K562 (cell line): ENCODE results near the gene PROM2. TPM values are rescaled to one million over a fixed set of nuclear protein-coding genes. Genes with fewer than 3 reads are reported as not detected.

Experiments
- ATAC-seq: fragments of 200-7000 bp; cut with Tn5 transposase; 3 replicates; pipeline ENCODE4 v1.9.1; 2020; ENCODE audit warnings: moderate library complexity
- BruUV-seq: library from RNA; stranded (reverse); fragments of 400-500 nt; replicated peaks from 2 replicates; lab custom pipeline; 2021; lab: Mats Ljungman, UMichigan
- CTCF ChIA-PET: fragments of 300-600 bp; formaldehyde crosslinking; extraction: SDS; loops from one replicate; lab custom pipeline; 2021; ENCODE audit warnings: low intra/inter-chr PET ratio; lab: Yijun Ruan, JAX
- POLR2A ChIA-PET: fragments of 300-600, 350-650 bp; sonication (Branson Sonifier 250); formaldehyde crosslinking; extraction: SDS; loops from one replicate; lab custom pipeline; 2021; ENCODE audit warnings: antibody characterized with exemption, inconsistent platforms; lab: Yijun Ruan, JAX
- DNase-seq, 4 experiments: peaks; one replicate each; pipeline versions ENCODE4 v3.0.0 to v3.0.0-alpha.2; 2011 to 2018; ENCODE audit warnings: low spot score in 3 of 4, mixed read lengths in 3 of 4; ENCODE audit errors: extremely low read depth in 1 of 4
- FAIRE-seq: peaks from 2 replicates; lab custom pipeline; 2011; peaks lifted over from hg19 to GRCh38; lab: Jason Lieb, UNC
- H2AFZ ChIP-seq: 2 replicates; pipeline ENCODE4 v1.6.0; 2011; ENCODE audit warnings: low read depth, low read length, control low read depth, inconsistent platforms
- H3K27ac ChIP-seq: fragments of 200-600 bp; 3 replicates; pipeline ENCODE4 v1.8.0; 2011; ENCODE audit warnings: low read depth, mild to moderate bottlenecking, control low read depth, inconsistent platforms, low read length, moderate library complexity, mixed read lengths; ENCODE audit errors: extremely low read depth
- H3K27me3 ChIP-seq, 2 experiments: fragments of 300-600 bp in 1 of 2; 2 replicates in 1 of 2; 3 replicates in 1 of 2; pipeline versions ENCODE4 v1.6.0 to v1.8.0; 2011; ENCODE audit warnings: inconsistent platforms in 2 of 2, low read length in 2 of 2, mild to moderate bottlenecking in 1 of 2, mixed read lengths in 1 of 2, moderate library complexity in 1 of 2; ENCODE audit not compliant: control insufficient read depth in 2 of 2, insufficient read depth in 2 of 2
- H3K36me3 ChIP-seq: fragments of 300-600 bp; 3 replicates; pipeline ENCODE4 v1.8.0; 2011; ENCODE audit warnings: mild to moderate bottlenecking, low read length, inconsistent platforms; ENCODE audit not compliant: control insufficient read depth, insufficient read depth
- H3K4me1 ChIP-seq, 2 experiments: fragments of 200-600 bp in 1 of 2; replicated peaks in 1 of 2; 2 replicates in 1 of 2; 3 replicates in 1 of 2; pipeline versions ENCODE4 v1.5.1 to v1.8.0; 2011; ENCODE audit warnings: inconsistent platforms in 2 of 2, low read length in 2 of 2, mild to moderate bottlenecking in 1 of 2, mixed read lengths in 1 of 2, moderate library complexity in 1 of 2; ENCODE audit not compliant: control insufficient read depth in 2 of 2, insufficient read depth in 2 of 2
- H3K4me2 ChIP-seq: 2 replicates; pipeline ENCODE4 v1.6.1; 2011; ENCODE audit warnings: low read length, control low read depth, inconsistent platforms, mixed read lengths; ENCODE audit not compliant: insufficient read depth
- H3K4me3 ChIP-seq: fragments of 200-600 bp; sonication (generic), shearing (Covaris generic); 2 replicates; pipeline ENCODE4 v1.5.1; 2016; ENCODE audit warnings: control low read depth, inconsistent platforms
- H3K79me2 ChIP-seq: fragments of 200-600 bp; 3 replicates; pipeline ENCODE4 v1.8.0; 2011; ENCODE audit warnings: low read length, inconsistent platforms; ENCODE audit not compliant: control insufficient read depth, insufficient read depth
- H3K9ac ChIP-seq, 2 experiments: 2 replicates each; pipeline versions ENCODE4 v1.6.0 to v1.6.1; 2011; ENCODE audit warnings: low read depth in 2 of 2, low read length in 2 of 2, control low read depth in 1 of 2, inconsistent platforms in 1 of 2, mild to moderate bottlenecking in 1 of 2, mixed read lengths in 1 of 2; ENCODE audit not compliant: insufficient read depth in 1 of 2
- H3K9me1 ChIP-seq: one replicate; pipeline ENCODE4 v1.6.0; 2011; ENCODE audit warnings: inconsistent platforms, mild to moderate bottlenecking, low read length, moderate library complexity; ENCODE audit not compliant: control insufficient read depth, insufficient read depth
- H3K9me3 ChIP-seq: replicated peaks from 2 replicates; pipeline ENCODE4 v1.5.1; 2011; ENCODE audit warnings: low read depth, low read length, inconsistent platforms; ENCODE audit not compliant: control insufficient read depth, insufficient read depth
- H4K20me1 ChIP-seq: replicated peaks from 2 replicates; pipeline ENCODE4 v1.6.1; 2011; ENCODE audit warnings: low read length, inconsistent platforms, mixed read lengths; ENCODE audit not compliant: control insufficient read depth, insufficient read depth
- MCM2 ChIP-seq: fragments of 450-650 bp; IDR thresholded peaks from 2 replicates; pipeline ENCODE4 v1.6.1; 2017; ENCODE audit warnings: low read depth, mild to moderate bottlenecking
- NFRKB ChIP-seq: fragments of 450-650 bp; IDR thresholded peaks from 2 replicates; pipeline ENCODE4 v1.6.1; 2016; ENCODE audit warnings: low read depth
- NFYB ChIP-seq: IDR thresholded peaks from 2 replicates; pipeline ENCODE4 v1.6.1; 2011; ENCODE audit warnings: mild to moderate bottlenecking, moderate library complexity; ENCODE audit not compliant: insufficient read length; ENCODE audit errors: extremely low read depth
- NONO ChIP-seq, 2 experiments: fragments of 200-400 bp in 1 of 2; fragments of 450-650 bp in 1 of 2; formaldehyde crosslinking in 1 of 2; IDR thresholded peaks; 2 replicates each; pipeline ENCODE4 v1.6.1; 2017; ENCODE audit warnings: low read depth in 2 of 2, mild to moderate bottlenecking in 2 of 2, moderate library complexity in 2 of 2, low read length in 1 of 2
- TAL1 ChIP-seq: fragments of 450-650 bp; IDR thresholded peaks from 2 replicates; pipeline ENCODE4 v1.6.1; 2016; ENCODE audit warnings: mild to moderate bottlenecking
- U2AF1 ChIP-seq: fragments of 200-400 bp; formaldehyde crosslinking; optimal IDR thresholded peaks from 2 replicates; pipeline ENCODE3; 2017; ENCODE audit warnings: mild to moderate bottlenecking, low read depth, low read length, moderate library complexity
- ZNF124 ChIP-seq: sonication (generic); formaldehyde crosslinking; IDR thresholded peaks from 2 replicates; pipeline ENCODE4 v1.8.1; 2022; ENCODE audit warnings: missing genetic modification reagents
- ZNF778 ChIP-seq: fragments of 450-650 bp; formaldehyde crosslinking; IDR thresholded peaks from 2 replicates; pipeline ENCODE4 v1.4.0; 2020; ENCODE audit warnings: mild to moderate bottlenecking, moderate library complexity
- ZNF79 ChIP-seq: fragments of 250-450 bp; sonication (Bioruptor Pico); IDR thresholded peaks from 2 replicates; pipeline ENCODE4 v1.4.0; 2020; ENCODE audit warnings: low read depth, mild to moderate bottlenecking, moderate library complexity
- in situ Hi-C: fragments of 300-500 bp; cut with MboI; formaldehyde crosslinking; loops from 4 replicates; pipeline ENCODE4 v1.15.0; 2018; ENCODE audit warnings: inconsistent platforms, mixed read lengths
- intact Hi-C: fragments of 100-400 bp; cut with micrococcal nuclease; formaldehyde crosslinking; loops from 2 replicates; pipeline ENCODE4 v1.14.2; 2022
- polyA plus RNA-seq, 8 experiments: library from polyadenylated mRNA; depleted of rRNA in 4 of 8; stranded (reverse) in 5 of 8; unstranded in 3 of 8; fragments of >200 nt; fragmentation: Nextera tagmentation in 2 of 8; fragmentation: Illumina TruSeq in 1 of 8; extraction: Ambion mirVana in 2 of 8; extraction: Trizol in 1 of 8; gene quantifications; 2 replicates each; pipeline versions ENCODE4 v1.2.1 to v1.2.3, GENCODE V29; 2011 to 2014; ENCODE audit warnings: inconsistent platforms in 1 of 8, missing spikeins in 1 of 8
- total RNA-seq, 7 experiments: library from RNA; depleted of rRNA in 6 of 7; stranded (reverse); fragments of >200 nt in 6 of 7; fragmentation: Illumina TruSeq in 2 of 7; extraction: Trizol in 2 of 7; gene quantifications; 2 replicates each; pipeline versions ENCODE4 v1.2.1 to v1.2.3, GENCODE V29; 2011 to 2021; ENCODE audit warnings: low replicate concordance in 1 of 7
- TF ChIP-seq, protein P1 (sequence below): sonication (generic); formaldehyde crosslinking; IDR thresholded peaks from 2 replicates; pipeline ENCODE4 v1.8.0; 2022; ENCODE audit warnings: mild to moderate bottlenecking, missing genetic modification reagents
- TF ChIP-seq, protein P2 (sequence below): fragments of 450-650 bp; IDR thresholded peaks from 2 replicates; pipeline ENCODE4 v1.6.1; 2016; ENCODE audit warnings: mild to moderate bottlenecking
- TF ChIP-seq, protein P3 (sequence below): IDR thresholded peaks from 2 replicates; pipeline ENCODE4 v1.6.1; 2011; ENCODE audit warnings: borderline replicate concordance, low read depth, mild to moderate bottlenecking, moderate library complexity, low read length; ENCODE audit not compliant: insufficient read depth, poor library complexity, severe bottlenecking
- TF ChIP-seq, protein P4 (sequence below): IDR thresholded peaks from 3 replicates; pipeline ENCODE4 v1.6.1; 2011; ENCODE audit warnings: borderline replicate concordance, mild to moderate bottlenecking; ENCODE audit not compliant: insufficient read length, insufficient read depth

PROM2 gene
- total and polyA plus RNA-seq, 9 of the 15 experiments (the other 6 are each of a cell fraction or from before 2014, with no cell fraction given): not detected

DNA sequence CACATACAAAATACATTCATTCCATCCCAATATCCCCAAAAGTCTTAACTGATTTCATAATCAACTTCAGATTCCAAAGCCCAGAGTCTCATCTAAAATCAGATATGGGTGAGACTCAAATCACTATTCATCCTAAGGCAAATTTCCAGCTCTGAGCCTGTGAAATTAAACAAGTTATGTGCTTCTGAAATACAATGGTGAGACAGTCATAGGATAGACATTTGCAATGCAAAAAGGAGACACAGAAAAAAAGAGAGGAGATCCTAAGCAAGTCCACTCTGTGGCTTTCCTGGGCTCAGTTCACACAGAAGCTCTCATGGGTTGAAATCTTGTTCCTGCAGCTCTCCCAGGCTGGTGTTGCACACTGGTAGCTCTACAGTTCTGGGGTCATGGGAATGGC lies 48.6 kb upstream of the PROM2 start:
- in situ Hi-C loops: no loop called here
- Histone ChIP-seq H3K9me3 (no peaks in the 10 kb centered on the region; the same call in 1 of the 2 replicates), H4K20me1 (no peaks in the 10 kb centered on the region), H3K27ac (no peak overlapping the region), H3K36me3 (no peaks in the 10 kb centered on the region), H3K79me2 (no peaks in the 10 kb centered on the region), H3K4me3 (no peak overlapping the region), H3K9me1 (no peaks in the 10 kb centered on the region), H3K4me2 (no peak overlapping the region), H3K27me3 (no peaks in the 10 kb centered on the region), H2AFZ (no peak overlapping the region), H3K4me1 (no peaks in the 10 kb centered on the region), H3K9ac (no peak overlapping the region)
- DNase-seq (no peak), FAIRE-seq (no peak), ATAC-seq (no peak)
- POLR2A ChIA-PET: interaction anchor here (0.5 kb wide), 1 partner anchor 14 kb away, joined by 3 read pairs; no protein-coding TSS in a partner anchor
- CTCF ChIA-PET: no interaction called here
- BruUV-seq: no TSS peak
- intact Hi-C loops: no loop called here
- TF ChIP-seq U2AF1: no peak
- no peak for TF ChIP-seq ZNF778
- no peak for TF ChIP-seq ZNF79 (CRISPR knock-in tag)
- TF ChIP-seq, protein P1, sequence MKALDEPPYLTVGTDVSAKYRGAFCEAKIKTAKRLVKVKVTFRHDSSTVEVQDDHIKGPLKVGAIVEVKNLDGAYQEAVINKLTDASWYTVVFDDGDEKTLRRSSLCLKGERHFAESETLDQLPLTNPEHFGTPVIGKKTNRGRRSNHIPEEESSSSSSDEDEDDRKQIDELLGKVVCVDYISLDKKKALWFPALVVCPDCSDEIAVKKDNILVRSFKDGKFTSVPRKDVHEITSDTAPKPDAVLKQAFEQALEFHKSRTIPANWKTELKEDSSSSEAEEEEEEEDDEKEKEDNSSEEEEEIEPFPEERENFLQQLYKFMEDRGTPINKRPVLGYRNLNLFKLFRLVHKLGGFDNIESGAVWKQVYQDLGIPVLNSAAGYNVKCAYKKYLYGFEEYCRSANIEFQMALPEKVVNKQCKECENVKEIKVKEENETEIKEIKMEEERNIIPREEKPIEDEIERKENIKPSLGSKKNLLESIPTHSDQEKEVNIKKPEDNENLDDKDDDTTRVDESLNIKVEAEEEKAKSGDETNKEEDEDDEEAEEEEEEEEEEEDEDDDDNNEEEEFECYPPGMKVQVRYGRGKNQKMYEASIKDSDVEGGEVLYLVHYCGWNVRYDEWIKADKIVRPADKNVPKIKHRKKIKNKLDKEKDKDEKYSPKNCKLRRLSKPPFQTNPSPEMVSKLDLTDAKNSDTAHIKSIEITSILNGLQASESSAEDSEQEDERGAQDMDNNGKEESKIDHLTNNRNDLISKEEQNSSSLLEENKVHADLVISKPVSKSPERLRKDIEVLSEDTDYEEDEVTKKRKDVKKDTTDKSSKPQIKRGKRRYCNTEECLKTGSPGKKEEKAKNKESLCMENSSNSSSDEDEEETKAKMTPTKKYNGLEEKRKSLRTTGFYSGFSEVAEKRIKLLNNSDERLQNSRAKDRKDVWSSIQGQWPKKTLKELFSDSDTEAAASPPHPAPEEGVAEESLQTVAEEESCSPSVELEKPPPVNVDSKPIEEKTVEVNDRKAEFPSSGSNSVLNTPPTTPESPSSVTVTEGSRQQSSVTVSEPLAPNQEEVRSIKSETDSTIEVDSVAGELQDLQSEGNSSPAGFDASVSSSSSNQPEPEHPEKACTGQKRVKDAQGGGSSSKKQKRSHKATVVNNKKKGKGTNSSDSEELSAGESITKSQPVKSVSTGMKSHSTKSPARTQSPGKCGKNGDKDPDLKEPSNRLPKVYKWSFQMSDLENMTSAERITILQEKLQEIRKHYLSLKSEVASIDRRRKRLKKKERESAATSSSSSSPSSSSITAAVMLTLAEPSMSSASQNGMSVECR (CRISPR knock-in tag): no peak
- no peak for TF ChIP-seq NFYB
- TF ChIP-seq NFRKB: no peak
- TF ChIP-seq ZNF124 (CRISPR knock-in tag): no peak
- TF ChIP-seq NONO (IDR thresholded peaks at IDR 0.05; ENCODE audit: low read depth in 2 of 2, low read length in 1 of 2): no peak
- TF ChIP-seq, protein P2, sequence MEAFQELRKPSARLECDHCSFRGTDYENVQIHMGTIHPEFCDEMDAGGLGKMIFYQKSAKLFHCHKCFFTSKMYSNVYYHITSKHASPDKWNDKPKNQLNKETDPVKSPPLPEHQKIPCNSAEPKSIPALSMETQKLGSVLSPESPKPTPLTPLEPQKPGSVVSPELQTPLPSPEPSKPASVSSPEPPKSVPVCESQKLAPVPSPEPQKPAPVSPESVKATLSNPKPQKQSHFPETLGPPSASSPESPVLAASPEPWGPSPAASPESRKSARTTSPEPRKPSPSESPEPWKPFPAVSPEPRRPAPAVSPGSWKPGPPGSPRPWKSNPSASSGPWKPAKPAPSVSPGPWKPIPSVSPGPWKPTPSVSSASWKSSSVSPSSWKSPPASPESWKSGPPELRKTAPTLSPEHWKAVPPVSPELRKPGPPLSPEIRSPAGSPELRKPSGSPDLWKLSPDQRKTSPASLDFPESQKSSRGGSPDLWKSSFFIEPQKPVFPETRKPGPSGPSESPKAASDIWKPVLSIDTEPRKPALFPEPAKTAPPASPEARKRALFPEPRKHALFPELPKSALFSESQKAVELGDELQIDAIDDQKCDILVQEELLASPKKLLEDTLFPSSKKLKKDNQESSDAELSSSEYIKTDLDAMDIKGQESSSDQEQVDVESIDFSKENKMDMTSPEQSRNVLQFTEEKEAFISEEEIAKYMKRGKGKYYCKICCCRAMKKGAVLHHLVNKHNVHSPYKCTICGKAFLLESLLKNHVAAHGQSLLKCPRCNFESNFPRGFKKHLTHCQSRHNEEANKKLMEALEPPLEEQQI: no peak
- TF ChIP-seq, protein P3, sequence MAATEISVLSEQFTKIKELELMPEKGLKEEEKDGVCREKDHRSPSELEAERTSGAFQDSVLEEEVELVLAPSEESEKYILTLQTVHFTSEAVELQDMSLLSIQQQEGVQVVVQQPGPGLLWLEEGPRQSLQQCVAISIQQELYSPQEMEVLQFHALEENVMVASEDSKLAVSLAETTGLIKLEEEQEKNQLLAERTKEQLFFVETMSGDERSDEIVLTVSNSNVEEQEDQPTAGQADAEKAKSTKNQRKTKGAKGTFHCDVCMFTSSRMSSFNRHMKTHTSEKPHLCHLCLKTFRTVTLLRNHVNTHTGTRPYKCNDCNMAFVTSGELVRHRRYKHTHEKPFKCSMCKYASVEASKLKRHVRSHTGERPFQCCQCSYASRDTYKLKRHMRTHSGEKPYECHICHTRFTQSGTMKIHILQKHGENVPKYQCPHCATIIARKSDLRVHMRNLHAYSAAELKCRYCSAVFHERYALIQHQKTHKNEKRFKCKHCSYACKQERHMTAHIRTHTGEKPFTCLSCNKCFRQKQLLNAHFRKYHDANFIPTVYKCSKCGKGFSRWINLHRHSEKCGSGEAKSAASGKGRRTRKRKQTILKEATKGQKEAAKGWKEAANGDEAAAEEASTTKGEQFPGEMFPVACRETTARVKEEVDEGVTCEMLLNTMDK: no peak
- TF ChIP-seq, protein P4, sequence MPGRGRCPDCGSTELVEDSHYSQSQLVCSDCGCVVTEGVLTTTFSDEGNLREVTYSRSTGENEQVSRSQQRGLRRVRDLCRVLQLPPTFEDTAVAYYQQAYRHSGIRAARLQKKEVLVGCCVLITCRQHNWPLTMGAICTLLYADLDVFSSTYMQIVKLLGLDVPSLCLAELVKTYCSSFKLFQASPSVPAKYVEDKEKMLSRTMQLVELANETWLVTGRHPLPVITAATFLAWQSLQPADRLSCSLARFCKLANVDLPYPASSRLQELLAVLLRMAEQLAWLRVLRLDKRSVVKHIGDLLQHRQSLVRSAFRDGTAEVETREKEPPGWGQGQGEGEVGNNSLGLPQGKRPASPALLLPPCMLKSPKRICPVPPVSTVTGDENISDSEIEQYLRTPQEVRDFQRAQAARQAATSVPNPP: no peak
- no peak for TF ChIP-seq MCM2
- TF ChIP-seq TAL1: no peak
